ENCODE measurements around the gene DNMT3B.
"Not testable (repeated sequence)": the region's sequence is repeated elsewhere in the genome, so short reads cannot be mapped to it uniquely, and the experiment has no call there.

Gene DNMT3B

DNA sequence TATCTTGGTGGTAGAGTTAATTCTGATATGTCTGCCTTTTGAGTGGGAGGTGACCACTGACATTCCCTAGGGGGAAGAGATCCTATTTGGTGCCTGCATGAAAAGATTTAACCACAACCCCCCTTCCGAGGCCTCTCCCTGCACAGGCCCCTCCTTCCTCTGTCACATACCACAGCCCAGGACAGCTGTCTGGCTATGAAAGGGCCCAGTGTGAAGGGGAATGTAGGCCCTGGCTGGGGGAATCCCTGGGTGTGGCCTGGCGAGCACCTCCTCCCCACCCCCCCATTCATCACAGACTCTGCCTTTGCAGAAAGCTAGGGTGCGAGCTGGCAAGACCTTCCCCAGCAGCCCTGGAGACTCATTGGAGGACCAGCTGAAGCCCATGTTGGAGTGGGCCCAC is 30.1 kb downstream of the DNMT3B start:
- DNase-seq: peak; percentile 3

GRCh38 chr20:32792731-32793458 is 30.7 kb downstream of the DNMT3B start:
- DNase-seq: no peak

GRCh38 chr20:32796383-32796948 is 34.3 kb downstream of the DNMT3B start:
- no peak for DNase-seq

GRCh38 chr20:32796981-32797451 is 34.8 kb downstream of the DNMT3B start:
- DNase-seq: no peak

DNA sequence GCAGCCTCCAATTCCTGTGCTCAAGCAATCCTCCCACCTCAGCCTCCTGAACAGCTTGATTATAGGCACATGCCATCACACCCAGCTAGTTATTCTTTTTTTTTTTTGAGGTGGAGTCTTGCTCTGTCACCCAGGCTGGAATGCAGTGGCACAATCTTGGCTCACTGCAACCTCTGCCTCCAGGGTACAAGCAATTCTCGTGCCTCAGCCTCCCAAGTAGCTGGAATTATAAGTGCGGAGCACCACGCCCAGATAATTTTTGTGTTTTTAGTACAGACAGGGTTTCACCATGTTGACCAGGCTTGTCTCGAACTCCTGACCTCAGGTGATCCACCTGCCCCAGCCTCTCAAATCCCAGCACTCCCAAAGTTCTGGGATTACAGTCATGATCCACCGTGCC is 35.4 kb downstream of the DNMT3B start:
- not testable (repeated sequence) for DNase-seq

DNA sequence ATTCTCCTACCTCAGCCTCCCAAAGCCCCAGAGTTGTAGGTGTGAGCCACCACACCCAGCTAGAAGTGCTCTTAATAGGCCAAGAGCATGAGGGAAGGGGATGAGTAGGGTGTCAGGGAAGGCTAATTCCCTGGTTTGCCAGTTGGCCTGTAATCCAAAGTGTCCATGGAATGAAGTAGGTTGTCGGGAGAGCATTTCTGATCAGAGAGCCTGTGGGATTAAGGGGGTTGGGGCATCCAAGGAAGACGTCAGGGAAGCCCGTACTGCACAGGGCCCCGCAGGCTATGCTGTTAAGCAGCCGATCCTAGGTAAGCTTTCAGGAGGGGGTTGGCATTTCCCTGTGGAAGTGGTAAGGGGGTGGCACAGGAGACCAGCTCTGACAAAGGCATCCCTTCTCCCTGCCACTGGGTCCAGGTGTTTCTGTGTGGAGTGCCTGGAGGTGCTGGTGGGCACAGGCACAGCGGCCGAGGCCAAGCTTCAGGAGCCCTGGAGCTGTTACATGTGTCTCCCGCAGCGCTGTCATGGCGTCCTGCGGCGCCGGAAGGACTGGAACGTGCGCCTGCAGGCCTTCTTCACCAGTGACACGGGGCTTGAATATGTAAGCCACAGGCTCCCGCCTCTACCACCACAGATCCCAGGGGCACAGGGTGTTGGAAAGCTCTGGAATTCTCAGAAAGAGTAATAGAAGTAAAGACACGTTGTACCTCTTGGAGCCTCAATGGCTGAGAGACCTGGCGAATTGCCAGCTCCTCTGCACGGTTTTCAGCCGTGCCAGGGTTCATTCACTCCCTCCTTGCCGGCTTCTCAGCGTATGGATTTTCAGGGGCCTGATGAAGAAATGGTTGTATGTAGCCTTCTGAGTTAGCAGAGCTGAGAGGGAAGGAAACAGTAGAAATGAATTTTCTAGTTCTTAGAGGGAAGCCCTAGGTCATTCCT is 36.1 kb downstream of the DNMT3B start:
- no peak for DNase-seq

- no peak for DNase-seq
Measured at GRCh38 chr20:32803092-32803491, 40.9 kb downstream of the DNMT3B start.

GRCh38 chr20:32804022-32804715 is 42.0 kb downstream of the DNMT3B start:
- DNase-seq: no peak

GRCh38 chr20:32804817-32805216 is 42.6 kb downstream of the DNMT3B start:
- no peak for DNase-seq

DNA sequence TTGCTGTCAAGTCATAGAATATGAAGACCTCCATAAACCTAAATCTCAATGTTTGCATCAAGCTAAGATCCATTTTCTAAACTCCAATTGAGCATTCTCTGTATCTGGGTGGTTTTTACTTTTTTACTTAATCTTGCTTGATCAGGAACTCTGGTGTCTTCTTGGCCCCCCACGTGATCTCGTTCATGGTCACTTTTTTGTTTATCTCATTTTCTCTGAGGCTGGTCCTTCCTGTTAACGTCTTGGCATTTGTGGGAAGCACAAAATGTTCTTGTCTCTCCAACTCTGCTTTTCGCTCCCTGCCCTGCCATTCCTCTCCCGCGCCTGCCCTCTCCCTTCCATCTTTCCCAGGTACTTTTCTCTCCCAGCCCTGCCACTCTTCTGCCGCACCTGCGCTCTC is 43.5 kb downstream of the DNMT3B start:
- no peak for DNase-seq

DNA sequence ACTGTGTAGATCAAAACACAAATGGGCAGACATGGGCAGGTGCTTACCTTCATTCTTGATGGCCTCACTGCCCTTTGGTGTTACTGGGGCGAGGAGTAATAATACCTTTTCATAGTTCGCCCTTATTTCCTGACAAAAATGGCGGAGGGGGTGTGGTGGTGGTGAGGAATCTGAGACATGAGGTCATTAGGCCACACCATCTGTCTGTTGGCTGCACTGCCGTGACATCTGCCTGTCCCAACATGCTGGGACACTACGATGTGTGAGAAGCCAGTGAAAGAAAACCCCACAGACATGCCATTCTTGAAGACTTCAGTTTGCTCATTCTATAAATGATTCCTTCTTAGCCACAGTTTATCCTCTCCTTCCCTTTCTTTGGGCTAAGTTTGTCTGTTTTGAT is 44.2 kb downstream of the DNMT3B start:
- no peak for DNase-seq

GRCh38 chr20:32807706-32808105 is 45.5 kb downstream of the DNMT3B start:
- DNase-seq: no peak

- DNase-seq: no peak
Measured at GRCh38 chr20:32808438-32808837, 46.3 kb downstream of the DNMT3B start.

DNA sequence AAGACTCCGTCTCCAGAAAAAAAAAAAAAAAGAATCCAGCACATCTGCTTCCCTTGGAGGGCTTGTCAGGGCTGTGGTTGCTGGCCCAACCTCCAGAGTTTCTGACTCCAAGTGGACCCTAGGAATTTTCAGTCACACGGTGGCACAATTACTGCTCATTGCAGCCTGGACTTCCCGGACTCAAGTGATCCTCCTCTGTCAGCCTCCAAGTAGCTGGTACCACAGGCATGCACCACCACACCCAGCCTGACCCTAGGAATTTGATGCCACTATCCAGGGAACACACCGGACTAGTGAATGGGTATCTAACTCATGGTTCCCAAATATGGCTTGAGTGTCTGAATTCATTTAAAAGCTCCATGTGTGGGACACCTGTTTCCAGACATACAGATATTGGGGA is 47.7 kb downstream of the DNMT3B start:
- DNase-seq: no peak

DNA sequence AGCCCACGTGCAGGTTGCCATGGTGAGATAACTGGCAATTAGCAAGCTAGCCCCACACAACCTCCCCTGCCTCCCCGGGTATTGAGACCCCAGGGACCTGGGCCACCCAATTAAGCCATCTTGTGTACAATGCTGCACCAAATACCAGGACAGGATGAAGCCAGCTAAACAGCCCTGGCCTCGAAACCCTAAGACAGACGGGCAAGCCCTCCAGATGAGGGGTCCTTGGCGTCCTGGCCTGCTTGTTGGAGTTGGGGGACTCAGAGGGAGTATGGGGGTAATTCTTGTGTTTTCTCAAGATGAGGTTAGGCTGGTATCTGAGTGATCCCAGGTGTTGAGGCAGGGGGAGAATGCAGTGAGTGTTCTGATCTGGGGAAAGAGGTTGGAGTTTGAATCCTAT is 48.8 kb downstream of the DNMT3B start:
- DNase-seq: no peak

- no peak for DNase-seq
Measured at GRCh38 chr20:32811886-32812285, 49.7 kb downstream of the DNMT3B start.

DNA sequence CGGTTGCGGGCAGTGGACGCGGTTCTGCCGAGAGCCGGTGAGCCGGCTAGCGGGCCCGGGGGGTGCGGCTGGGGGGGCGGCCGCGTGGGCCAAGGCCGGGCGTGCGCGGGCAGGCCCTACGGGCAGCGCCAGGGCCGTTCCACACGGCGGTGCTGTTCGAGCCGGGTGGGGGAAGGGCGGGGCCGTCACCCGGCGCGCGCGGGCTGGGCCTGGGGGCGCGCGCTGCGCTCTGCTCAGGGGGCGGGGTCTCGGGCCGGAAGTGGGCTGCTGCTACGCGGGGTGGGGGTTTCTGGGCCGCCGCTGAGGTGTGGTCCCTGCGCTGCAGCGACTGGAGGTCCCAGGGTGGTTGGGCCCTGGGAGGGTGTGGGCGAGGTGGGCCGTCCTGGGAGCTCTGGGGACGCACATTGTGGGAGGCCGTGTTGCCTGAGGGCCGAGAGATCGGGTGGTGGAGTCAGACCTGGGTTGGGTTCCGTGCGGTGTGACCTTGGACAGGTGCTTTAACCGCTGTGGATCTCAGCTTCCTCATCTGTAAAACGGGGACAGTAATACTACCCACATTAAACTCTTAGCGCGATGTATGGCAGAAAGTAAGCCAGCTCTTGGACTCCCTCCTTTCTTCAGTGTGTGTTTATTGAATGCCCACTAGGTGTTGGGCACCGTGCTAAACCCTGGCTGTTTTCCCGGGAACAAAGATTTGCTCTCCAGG is 58.0 kb downstream of the DNMT3B start:
- no peak for DNase-seq

- DNase-seq: no peak
Measured at GRCh38 chr20:32820698-32821377, 58.7 kb downstream of the DNMT3B start.

DNA sequence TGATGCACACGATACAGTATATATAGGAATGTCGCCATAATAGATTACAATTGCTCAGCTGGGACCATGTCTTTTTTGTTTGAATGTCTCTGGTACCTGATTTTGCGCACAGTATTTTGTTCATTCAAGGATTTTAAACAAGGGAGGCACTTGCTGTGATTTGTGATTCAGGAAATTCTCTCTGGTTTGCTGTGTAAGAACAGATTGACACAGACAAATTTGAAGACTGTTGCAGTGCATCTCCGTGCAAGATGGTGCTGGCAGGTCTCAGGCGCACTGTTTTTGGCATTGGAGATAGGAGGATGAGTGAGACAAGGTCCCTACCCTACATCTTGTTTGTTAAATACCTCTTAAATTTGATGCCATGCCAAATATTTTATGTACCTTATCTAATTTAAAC is 60.0 kb downstream of the DNMT3B start:
- DNase-seq: no peak

- DNase-seq: peak; percentile 71
Measured at GRCh38 chr20:32823078-32823477, 60.9 kb downstream of the DNMT3B start.

GRCh38 chr20:32823737-32824588 is 61.8 kb downstream of the DNMT3B start:
- no peak for DNase-seq
